ENCODE measurements around the gene PPIH. TPM values are rescaled to one million over a fixed set of nuclear protein-coding genes. Genes with fewer than 3 reads are reported as not detected.
A peak's percentile ranks its signal among the peaks of the same experiment; 100 is the strongest.

PPIH gene
- total RNA-seq, 1 donor from 2014 or later: 28.5 TPM

- Mint-ChIP-seq H3K36me3 (ENCODE audit: low read depth, unreplicated experiment) (peaks cover 7% of the 10 kb centered on the region), H3K9me3 (ENCODE audit: unreplicated experiment) (no peaks in the 10 kb centered on the region), H3K4me3 (ENCODE audit: unreplicated experiment) (peak overlapping the region; percentile 94), H3K27me3 (ENCODE audit: low read depth, unreplicated experiment) (no peaks in the 10 kb centered on the region), H3K4me1 (ENCODE audit: low read depth, unreplicated experiment) (peaks cover 34% of the 10 kb centered on the region), H3K27ac (ENCODE audit: unreplicated experiment) (no peak overlapping the region)
- H4K20me1 ChIP-seq (ENCODE audit: insufficient read depth, low read length): peaks cover 62% of the 10 kb centered on the region
- H3K27ac ChIP-seq (ENCODE audit: low read depth, low read length): no peak overlapping the region
- peak overlapping the region; percentile 90 for H3K4me3 ChIP-seq (ENCODE audit: insufficient read depth, low read depth, low read length)
- no peak overlapping the region for H2AFZ ChIP-seq (ENCODE audit: low read depth, low read length)
- TF ChIP-seq CTCF (IDR thresholded peaks at IDR 0.05; ENCODE audit: insufficient read depth, low read depth, low read length): no peak
- no peak for TF ChIP-seq EZH2 (IDR thresholded peaks at IDR 0.05; ENCODE audit: insufficient read depth, low read length)
- peaks cover 79% of the 10 kb centered on the region for H3K79me2 ChIP-seq (ENCODE audit: insufficient read depth, low read length)
- peaks cover 14% of the 10 kb centered on the region for H3K36me3 ChIP-seq (ENCODE audit: insufficient read depth, low read length)
- no peaks in the 10 kb centered on the region for H3K9me3 ChIP-seq (ENCODE audit: insufficient read depth, low read depth, low read length)
- no peaks in the 10 kb centered on the region for H3K27me3 ChIP-seq (ENCODE audit: insufficient read depth, low read length)
- peak overlapping the region; percentile 86 for H3K4me2 ChIP-seq (ENCODE audit: low read length)
- DNase-seq (ENCODE audit: low read depth) (no peak), FAIRE-seq (no peak)
- peak overlapping the region; percentile 92 for H3K9ac ChIP-seq (ENCODE audit: low read length)
- peaks cover 21% of the 10 kb centered on the region for H3K4me1 ChIP-seq (ENCODE audit: insufficient read depth, low read length)
Measured at GRCh38 chr1:42684139-42684538, 25.9 kb downstream of the PPIH start.

DNA sequence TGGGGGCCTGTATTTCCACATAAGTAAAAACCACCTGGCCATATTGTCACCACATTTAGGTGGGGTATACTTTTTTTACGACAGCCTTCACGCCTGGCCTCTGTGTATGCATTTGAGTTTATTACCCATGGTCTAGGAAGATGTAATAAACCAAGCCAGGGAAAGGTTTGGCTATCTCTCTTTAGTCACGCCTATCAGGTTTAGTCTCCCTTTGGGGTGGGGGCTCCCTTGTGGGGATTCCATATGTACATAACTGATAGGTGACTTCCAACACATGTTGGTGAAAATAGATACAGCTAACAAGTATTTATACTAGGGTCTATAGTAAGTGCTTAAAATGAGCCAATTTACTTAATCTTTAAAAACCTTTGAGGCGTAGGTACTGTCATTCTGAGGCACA is 28.2 kb downstream of the PPIH start:
- H3K36me3 ChIP-seq (ENCODE audit: insufficient read depth, low read length): peaks cover 14% of the 10 kb centered on the region
- DNase-seq (ENCODE audit: low read depth) (no peak), FAIRE-seq (no peak)
- Mint-ChIP-seq H3K4me3 (ENCODE audit: unreplicated experiment) (peak overlapping the region; percentile 3), H3K4me1 (ENCODE audit: low read depth, unreplicated experiment) (peaks cover 44% of the 10 kb centered on the region), H3K9me3 (ENCODE audit: unreplicated experiment) (no peaks in the 10 kb centered on the region), H3K27ac (ENCODE audit: unreplicated experiment) (no peak overlapping the region), H3K27me3 (ENCODE audit: low read depth, unreplicated experiment) (no peaks in the 10 kb centered on the region), H3K36me3 (ENCODE audit: low read depth, unreplicated experiment) (peaks cover 7% of the 10 kb centered on the region)
- TF ChIP-seq EZH2 (IDR thresholded peaks at IDR 0.05; ENCODE audit: insufficient read depth, low read length): no peak
- TF ChIP-seq CTCF (IDR thresholded peaks at IDR 0.05; ENCODE audit: insufficient read depth, low read depth, low read length): no peak
- H3K79me2 ChIP-seq (ENCODE audit: insufficient read depth, low read length): peaks cover 92% of the 10 kb centered on the region
- peaks cover 85% of the 10 kb centered on the region for H4K20me1 ChIP-seq (ENCODE audit: insufficient read depth, low read length)
- H3K9me3 ChIP-seq (ENCODE audit: insufficient read depth, low read depth, low read length): no peaks in the 10 kb centered on the region
- no peak overlapping the region for H2AFZ ChIP-seq (ENCODE audit: low read depth, low read length)
- no peak overlapping the region for H3K4me3 ChIP-seq (ENCODE audit: insufficient read depth, low read depth, low read length)
- no peak overlapping the region for H3K27ac ChIP-seq (ENCODE audit: low read depth, low read length)
- H3K27me3 ChIP-seq (ENCODE audit: insufficient read depth, low read length): no peaks in the 10 kb centered on the region
- H3K4me1 ChIP-seq (ENCODE audit: insufficient read depth, low read length): peaks cover 19% of the 10 kb centered on the region
- H3K4me2 ChIP-seq (ENCODE audit: low read length): peak overlapping the region; percentile 51
- H3K9ac ChIP-seq (ENCODE audit: low read length): no peak overlapping the region

GRCh38 chr1:42689912-42690311 is 31.7 kb downstream of the PPIH start:
- H3K4me1 Mint-ChIP-seq (ENCODE audit: low read depth, unreplicated experiment): peaks cover 44% of the 10 kb centered on the region
- H3K9me3 ChIP-seq (ENCODE audit: insufficient read depth, low read depth, low read length): no peaks in the 10 kb centered on the region
- H3K36me3 ChIP-seq (ENCODE audit: insufficient read depth, low read length): peaks cover 20% of the 10 kb centered on the region
- no peak overlapping the region for H3K27ac ChIP-seq (ENCODE audit: low read depth, low read length)
- no peak overlapping the region for H2AFZ ChIP-seq (ENCODE audit: low read depth, low read length)
- peaks cover 100% of the 10 kb centered on the region for H3K79me2 ChIP-seq (ENCODE audit: insufficient read depth, low read length)
- H4K20me1 ChIP-seq (ENCODE audit: insufficient read depth, low read length): peaks cover 100% of the 10 kb centered on the region
- H3K4me3 Mint-ChIP-seq (ENCODE audit: unreplicated experiment): no peak overlapping the region
- no peak overlapping the region for H3K9ac ChIP-seq (ENCODE audit: low read length)
- FAIRE-seq (no peak), DNase-seq (ENCODE audit: low read depth) (no peak)
- no peak for TF ChIP-seq CTCF (IDR thresholded peaks at IDR 0.05; ENCODE audit: insufficient read depth, low read depth, low read length)
- no peak for TF ChIP-seq EZH2 (IDR thresholded peaks at IDR 0.05; ENCODE audit: insufficient read depth, low read length)
- no peak overlapping the region for H3K27ac Mint-ChIP-seq (ENCODE audit: unreplicated experiment)
- no peaks in the 10 kb centered on the region for H3K9me3 Mint-ChIP-seq (ENCODE audit: unreplicated experiment)
- peaks cover 3% of the 10 kb centered on the region for H3K36me3 Mint-ChIP-seq (ENCODE audit: low read depth, unreplicated experiment)
- H3K4me2 ChIP-seq (ENCODE audit: low read length): no peak overlapping the region
- H3K4me1 ChIP-seq (ENCODE audit: insufficient read depth, low read length): peaks cover 9% of the 10 kb centered on the region
- H3K27me3 Mint-ChIP-seq (ENCODE audit: low read depth, unreplicated experiment): no peaks in the 10 kb centered on the region
- no peaks in the 10 kb centered on the region for H3K27me3 ChIP-seq (ENCODE audit: insufficient read depth, low read length)
- no peak overlapping the region for H3K4me3 ChIP-seq (ENCODE audit: insufficient read depth, low read depth, low read length)
